ENCODE measurements around the gene NOVA1. TPM values are rescaled to one million over a fixed set of nuclear protein-coding genes. Genes with fewer than 3 reads are reported as not detected.

NOVA1 gene
- total and polyA plus RNA-seq, 2 of the 13 experiments (the other 11 are each of a cell fraction or from before 2014, with no cell fraction given): 0.13 TPM

- TF ChIP-seq ZNF331 (CRISPR knock-in tag; IDR thresholded peaks at IDR 0.05): peak; percentile 33; the same call in 1 of the 2 replicates
- no peak for TF ChIP-seq ZNF660 (CRISPR knock-in tag; IDR thresholded peaks at IDR 0.05; ENCODE audit: borderline replicate concordance, low read depth)
- TF ChIP-seq PAX8 (CRISPR knock-in tag; IDR thresholded peaks at IDR 0.05; ENCODE audit: borderline replicate concordance): no peak
- no peak for TF ChIP-seq ZBTB37 (CRISPR knock-in tag; IDR thresholded peaks at IDR 0.05)
- no peak for TF ChIP-seq ZFYVE20 (CRISPR knock-in tag; IDR thresholded peaks at IDR 0.05; ENCODE audit: borderline replicate concordance, low read depth)
- TF ChIP-seq ZSCAN5A (CRISPR knock-in tag; IDR thresholded peaks at IDR 0.05; ENCODE audit: borderline replicate concordance): no peak
- no peak for TF ChIP-seq GFI1 (CRISPR knock-in tag; IDR thresholded peaks at IDR 0.05; ENCODE audit: borderline replicate concordance)
- 0 out of 2 replicates have a peak, but pooled peaks have one; percentile 53 for TF ChIP-seq PCBP1 (IDR thresholded peaks at IDR 0.05; ENCODE audit: borderline replicate concordance, low read depth, low read length)
- no peak for TF ChIP-seq ETV5 (CRISPR knock-in tag; IDR thresholded peaks at IDR 0.05; ENCODE audit: borderline replicate concordance)
- no peak for TF ChIP-seq SMARCE1 (IDR thresholded peaks at IDR 0.05; ENCODE audit: borderline replicate concordance)
- TF ChIP-seq ZNF710 (CRISPR knock-in tag; IDR thresholded peaks at IDR 0.05; ENCODE audit: borderline replicate concordance): peak; percentile 32; the same call in 1 of the 2 replicates
- TF ChIP-seq ZFP41 (CRISPR knock-in tag; IDR thresholded peaks at IDR 0.05; ENCODE audit: borderline replicate concordance): no peak
- TF ChIP-seq XBP1 (CRISPR knock-in tag; IDR thresholded peaks at IDR 0.05): no peak
- TF ChIP-seq ASH2L (IDR thresholded peaks at IDR 0.05; ENCODE audit: insufficient read length, low read depth, low read length): peak; percentile 15
- no peak for TF ChIP-seq HDAC1 (CRISPR knock-in tag; IDR thresholded peaks at IDR 0.05)
- TF ChIP-seq GPBP1L1 (CRISPR knock-in tag; IDR thresholded peaks at IDR 0.05): no peak
- TF ChIP-seq ZBTB25 (CRISPR knock-in tag; IDR thresholded peaks at IDR 0.05): no peak
These were observed at the start of gene NOVA1 (continued) for GRCh38 chr14:26597589-26598080.
